GM21528 (cell line): Measurements from ENCODE around the gene ROR2.
"Not testable (repeated sequence)": the region's sequence is repeated elsewhere in the genome, so short reads cannot be mapped to it uniquely, and the experiment has no call there.

Source experiments
- ATAC-seq: cut with Tn5 transposase; IDR thresholded peaks from one replicate; pipeline ENCODE4 v1.9.1; 2021; ENCODE audit warnings: mild to moderate bottlenecking, moderate library complexity; ENCODE audit not compliant: unreplicated experiment, low FRiP score

The ROR2 gene

GRCh38 chr9:91929331-91929730 lies 20.7 kb downstream of the ROR2 start:
- ATAC-seq = no peak

GRCh38 chr9:91927922-91928510 lies 22.0 kb downstream of the ROR2 start:
- no peak for ATAC-seq

- ATAC-seq = no peak
Measured at GRCh38 chr9:91924090-91924489, 25.9 kb downstream of the ROR2 start.

GRCh38 chr9:91923145-91923544 lies 26.9 kb downstream of the ROR2 start:
- no peak for ATAC-seq

- no peak for ATAC-seq
Measured at GRCh38 chr9:91921371-91921770, 28.7 kb downstream of the ROR2 start.

GRCh38 chr9:91920630-91921350 lies 29.2 kb downstream of the ROR2 start:
- no peak for ATAC-seq

GRCh38 chr9:91919621-91920020 lies 30.4 kb downstream of the ROR2 start:
- ATAC-seq = no peak

- no peak for ATAC-seq
Measured at GRCh38 chr9:91917436-91917835, 32.6 kb downstream of the ROR2 start.

- no peak for ATAC-seq
Measured at GRCh38 chr9:91915524-91916263, 34.3 kb downstream of the ROR2 start.

- no peak for ATAC-seq
Measured at GRCh38 chr9:91914937-91915336, 35.1 kb downstream of the ROR2 start.

- no peak for ATAC-seq
Measured at GRCh38 chr9:91914404-91914803, 35.6 kb downstream of the ROR2 start.

GRCh38 chr9:91913986-91914385 lies 36.0 kb downstream of the ROR2 start:
- ATAC-seq = no peak

GRCh38 chr9:91913096-91913495 lies 36.9 kb downstream of the ROR2 start:
- no peak for ATAC-seq

- no peak for ATAC-seq
Measured at GRCh38 chr9:91911657-91912056, 38.4 kb downstream of the ROR2 start.

- not testable (repeated sequence) for ATAC-seq
Measured at GRCh38 chr9:91909256-91909655, 40.8 kb downstream of the ROR2 start.

- no peak for ATAC-seq
Measured at GRCh38 chr9:91908746-91909145, 41.3 kb downstream of the ROR2 start.

GRCh38 chr9:91908293-91908623 lies 41.8 kb downstream of the ROR2 start:
- ATAC-seq = no peak

GRCh38 chr9:91907484-91908292 lies 42.3 kb downstream of the ROR2 start:
- ATAC-seq = no peak

GRCh38 chr9:91905991-91906469 lies 44.0 kb downstream of the ROR2 start:
- no peak for ATAC-seq

GRCh38 chr9:91905237-91905650 lies 44.8 kb downstream of the ROR2 start:
- ATAC-seq = no peak
